Stomach smooth muscle (tissue), 2 donors: ENCODE results near the gene FAM186B.

ENCODE experiments used
- H3K27ac ChIP-seq: one replicate; pipeline ENCODE4 v1.7.0; 2013; ENCODE audit warnings: mild to moderate bottlenecking, low read length, inconsistent platforms
- H3K27me3 ChIP-seq, 2 donors: one replicate each; pipeline ENCODE4 v1.7.0; 2013; ENCODE audit warnings: low read length in 2 of 2; ENCODE audit not compliant: insufficient read depth in 2 of 2, control insufficient read depth in 1 of 2
- H3K36me3 ChIP-seq, 2 donors: one replicate each; pipeline ENCODE4 v1.7.0; 2013; ENCODE audit warnings: low read length in 2 of 2; ENCODE audit not compliant: control insufficient read depth in 2 of 2, insufficient read depth in 2 of 2
- H3K4me1 ChIP-seq: one replicate; pipeline ENCODE4 v1.7.0; 2013; ENCODE audit warnings: low read length; ENCODE audit not compliant: control insufficient read depth, insufficient read depth
- H3K4me3 ChIP-seq, 2 donors: one replicate each; pipeline ENCODE4 v1.7.0; 2013; ENCODE audit warnings: low read length in 2 of 2
- H3K9ac ChIP-seq, 2 donors: one replicate each; pipeline ENCODE4 v1.7.0; 2013; ENCODE audit warnings: low read length in 2 of 2, mild to moderate bottlenecking in 1 of 2
- H3K9me3 ChIP-seq, 2 donors: one replicate each; pipeline ENCODE4 v1.7.0; 2013; ENCODE audit warnings: low read length in 2 of 2; ENCODE audit not compliant: control insufficient read depth in 2 of 2
- donor health status: healthy.
- donor health status: Pancreatic carcinoma.

The FAM186B gene

GRCh38 chr12:49633703-49634345 lies 28.4 kb upstream of the FAM186B start:
- Histone ChIP-seq H3K36me3 (peaks cover 15 to 27% of the 10 kb centered on the region in 2 donors), H3K27ac (no peak overlapping the region), H3K9me3 (no peaks in the 10 kb centered on the region), H3K4me3 (no peak overlapping the region), H3K9ac (no peak overlapping the region), H3K27me3 (no peaks in the 10 kb centered on the region), H3K4me1 (peaks cover 17% of the 10 kb centered on the region)

- Histone ChIP-seq H3K36me3 (peaks cover 15 to 25% of the 10 kb centered on the region in 2 donors), H3K4me3 (no peak overlapping the region), H3K27ac (no peak overlapping the region), H3K9me3 (no peaks in the 10 kb centered on the region), H3K27me3 (no peaks in the 10 kb centered on the region), H3K4me1 (peaks cover 17% of the 10 kb centered on the region), H3K9ac (no peak overlapping the region)
These were observed 27.7 kb upstream of the FAM186B start for GRCh38 chr12:49632986-49633702.

GRCh38 chr12:49632401-49632800 lies 27.0 kb upstream of the FAM186B start:
- H3K4me1 ChIP-seq: peaks cover 11% of the 10 kb centered on the region
- no peak overlapping the region for H3K4me3 ChIP-seq
- H3K9me3 ChIP-seq: no peaks in the 10 kb centered on the region
- peaks cover 13 to 25% of the 10 kb centered on the region in 2 donors for H3K36me3 ChIP-seq
- no peak overlapping the region for H3K27ac ChIP-seq
- no peaks in the 10 kb centered on the region for H3K27me3 ChIP-seq
- no peak overlapping the region for H3K9ac ChIP-seq

GRCh38 chr12:49631336-49631907 lies 26.0 kb upstream of the FAM186B start:
- Histone ChIP-seq H3K9ac (no peak overlapping the region), H3K36me3 (peaks cover 13 to 25% of the 10 kb centered on the region in 2 donors), H3K4me3 (no peak overlapping the region), H3K27ac (no peak overlapping the region), H3K27me3 (no peaks in the 10 kb centered on the region), H3K4me1 (peaks cover under 1% of the 10 kb centered on the region), H3K9me3 (no peaks in the 10 kb centered on the region)

GRCh38 chr12:49627752-49628360 lies 22.4 kb upstream of the FAM186B start:
- no peak overlapping the region for H3K9ac ChIP-seq
- H3K27me3 ChIP-seq: no peaks in the 10 kb centered on the region
- peaks cover 13% of the 10 kb centered on the region for H3K4me1 ChIP-seq
- no peak overlapping the region for H3K27ac ChIP-seq
- peaks cover 10 to 12% of the 10 kb centered on the region in 2 donors for H3K36me3 ChIP-seq
- no peaks in the 10 kb centered on the region for H3K9me3 ChIP-seq
- H3K4me3 ChIP-seq: no peak overlapping the region

- H3K36me3 ChIP-seq: peaks cover 5 to 7% of the 10 kb centered on the region in 2 donors
- no peak overlapping the region for H3K4me3 ChIP-seq
- peaks cover 22% of the 10 kb centered on the region for H3K4me1 ChIP-seq
- H3K9me3 ChIP-seq: no peaks in the 10 kb centered on the region
- no peak overlapping the region for H3K27ac ChIP-seq
- no peak overlapping the region for H3K9ac ChIP-seq
- H3K27me3 ChIP-seq: no peaks in the 10 kb centered on the region
These were observed 21.4 kb upstream of the FAM186B start for GRCh38 chr12:49626836-49627235.

GRCh38 chr12:49626169-49626835 lies 20.9 kb upstream of the FAM186B start:
- no peak overlapping the region for H3K4me3 ChIP-seq
- H3K27me3 ChIP-seq: no peaks in the 10 kb centered on the region
- peaks cover 26% of the 10 kb centered on the region for H3K4me1 ChIP-seq
- no peak overlapping the region for H3K27ac ChIP-seq
- H3K9ac ChIP-seq: no peak overlapping the region
- H3K9me3 ChIP-seq: no peaks in the 10 kb centered on the region
- peaks cover 0 to 3% of the 10 kb centered on the region in 2 donors for H3K36me3 ChIP-seq

GRCh38 chr12:49624921-49625577 lies 19.6 kb upstream of the FAM186B start:
- H3K4me1 ChIP-seq: peaks cover 28% of the 10 kb centered on the region
- H3K36me3 ChIP-seq: no peaks in the 10 kb centered on the region
- no peaks in the 10 kb centered on the region for H3K27me3 ChIP-seq
- no peak overlapping the region for H3K9ac ChIP-seq
- no peaks in the 10 kb centered on the region for H3K9me3 ChIP-seq
- no peak overlapping the region for H3K4me3 ChIP-seq
- H3K27ac ChIP-seq: peak overlapping the region; percentile 11

- no peaks in the 10 kb centered on the region for H3K9me3 ChIP-seq
- no peaks in the 10 kb centered on the region for H3K27me3 ChIP-seq
- peaks cover 28% of the 10 kb centered on the region for H3K4me1 ChIP-seq
- H3K36me3 ChIP-seq: no peaks in the 10 kb centered on the region
- H3K4me3 ChIP-seq: peak within 1 kb of the TSS; percentile 84 to 97
- peak within 1 kb of the TSS; percentile 83 for H3K27ac ChIP-seq
- H3K9ac ChIP-seq: peak within 1 kb of the TSS; percentile 81 to 88
These were observed 17.9 kb upstream of the FAM186B start, which contains the start of gene PRPF40B for GRCh38 chr12:49623142-49623904. Gene PRPF40B, plus strand, starts transcription at chr12:49623561. Its CDS starts 30 bp downstream, at chr12:49623591.
